Measurements from ENCODE around the gene RHOBTB3. TPM values are rescaled to one million over a fixed set of nuclear protein-coding genes. Genes with fewer than 3 reads are reported as not detected.
A peak's percentile ranks its signal among the peaks of the same experiment; 100 is the strongest.

The RHOBTB3 gene
- total RNA-seq, 1 donor, result 314 TPM

DNA sequence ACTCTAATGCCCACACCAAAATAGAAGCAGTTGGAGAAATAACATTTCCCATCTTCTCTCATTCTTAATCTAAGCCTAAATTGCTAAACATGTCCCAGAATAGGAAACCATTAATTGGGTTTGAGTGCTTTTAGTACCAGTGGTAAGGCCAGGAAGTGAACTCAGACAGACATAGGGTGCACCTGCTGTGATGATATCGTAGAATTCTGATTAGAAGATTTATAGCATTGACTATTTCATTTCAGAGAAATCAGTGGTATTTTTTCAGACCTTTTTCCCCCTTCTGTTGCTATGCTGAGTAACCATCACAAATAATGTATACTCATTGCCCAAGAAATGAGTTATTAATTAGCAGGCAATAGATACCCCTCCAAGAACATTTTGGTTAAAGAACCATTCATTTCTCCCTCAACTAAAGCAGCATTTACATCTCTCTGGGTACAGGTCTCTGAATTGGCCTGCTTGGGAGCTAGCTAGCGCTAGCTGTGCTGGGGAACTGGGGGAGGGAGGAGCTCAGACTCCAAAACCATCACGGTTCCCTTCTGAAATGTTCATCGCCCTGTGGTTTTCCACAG, 84.1 kb downstream of the RHOBTB3 start:
- no peak overlapping the region for H3K27ac ChIP-seq (ENCODE audit: low read depth, low read length)
- peaks cover 39% of the 10 kb centered on the region for H3K36me3 ChIP-seq (ENCODE audit: insufficient read depth, low read length)

DNA sequence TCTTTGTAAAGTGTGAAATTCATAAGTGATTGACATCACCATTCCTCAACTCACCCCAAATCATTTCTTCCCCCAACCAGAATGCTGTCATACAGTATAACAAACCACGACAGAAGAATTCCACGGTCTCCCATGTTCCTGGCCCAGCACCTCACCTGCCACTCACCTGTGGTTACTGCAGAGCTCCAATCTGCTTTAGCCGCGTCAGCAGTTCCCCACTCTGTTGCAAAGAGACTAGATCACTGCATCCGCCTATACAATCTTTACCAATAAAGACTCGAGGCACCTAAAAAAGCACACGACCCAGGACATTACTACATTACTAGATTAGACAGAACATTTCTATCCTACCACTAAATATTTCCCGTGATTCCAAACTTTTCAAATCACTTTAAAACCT, 85.2 kb downstream of the RHOBTB3 start:
- H3K36me3 ChIP-seq (ENCODE audit: insufficient read depth, low read length), result peaks cover 39% of the 10 kb centered on the region
- H3K4me2 ChIP-seq (ENCODE audit: insufficient read depth, low read length), result no peak overlapping the region
- no peak for DNase-seq (ENCODE audit: insufficient read length, low spot score, missing footprints)
- TF ChIP-seq, protein P1, sequence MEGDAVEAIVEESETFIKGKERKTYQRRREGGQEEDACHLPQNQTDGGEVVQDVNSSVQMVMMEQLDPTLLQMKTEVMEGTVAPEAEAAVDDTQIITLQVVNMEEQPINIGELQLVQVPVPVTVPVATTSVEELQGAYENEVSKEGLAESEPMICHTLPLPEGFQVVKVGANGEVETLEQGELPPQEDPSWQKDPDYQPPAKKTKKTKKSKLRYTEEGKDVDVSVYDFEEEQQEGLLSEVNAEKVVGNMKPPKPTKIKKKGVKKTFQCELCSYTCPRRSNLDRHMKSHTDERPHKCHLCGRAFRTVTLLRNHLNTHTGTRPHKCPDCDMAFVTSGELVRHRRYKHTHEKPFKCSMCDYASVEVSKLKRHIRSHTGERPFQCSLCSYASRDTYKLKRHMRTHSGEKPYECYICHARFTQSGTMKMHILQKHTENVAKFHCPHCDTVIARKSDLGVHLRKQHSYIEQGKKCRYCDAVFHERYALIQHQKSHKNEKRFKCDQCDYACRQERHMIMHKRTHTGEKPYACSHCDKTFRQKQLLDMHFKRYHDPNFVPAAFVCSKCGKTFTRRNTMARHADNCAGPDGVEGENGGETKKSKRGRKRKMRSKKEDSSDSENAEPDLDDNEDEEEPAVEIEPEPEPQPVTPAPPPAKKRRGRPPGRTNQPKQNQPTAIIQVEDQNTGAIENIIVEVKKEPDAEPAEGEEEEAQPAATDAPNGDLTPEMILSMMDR (IDR thresholded peaks at IDR 0.05; ENCODE audit: extremely low read depth, low read depth, low read length), result no peak
- H2AFZ ChIP-seq (ENCODE audit: low read length), result no peak overlapping the region
- H3K4me3 ChIP-seq (ENCODE audit: insufficient read depth, low read length), result no peak overlapping the region
- H3K79me2 ChIP-seq (ENCODE audit: insufficient read depth, low read length), result peaks cover 63% of the 10 kb centered on the region
- H3K27ac ChIP-seq (ENCODE audit: low read depth, low read length), result peak overlapping the region; percentile 61
- H3K27me3 ChIP-seq (ENCODE audit: insufficient read depth, low read length), result no peaks in the 10 kb centered on the region
- H4K20me1 ChIP-seq (ENCODE audit: insufficient read depth, low read length), result peaks cover 22% of the 10 kb centered on the region
- H3K9me3 ChIP-seq (ENCODE audit: low read depth, low read length), result no peaks in the 10 kb centered on the region
- peaks cover 39% of the 10 kb centered on the region for H3K4me1 ChIP-seq (ENCODE audit: insufficient read depth, low read length)

More for the DNA sequence above, 84.1 kb downstream of the RHOBTB3 start:
- TF ChIP-seq, protein P1 (IDR thresholded peaks at IDR 0.05; ENCODE audit: extremely low read depth, low read depth, low read length), result no peak
- Histone ChIP-seq H4K20me1 (ENCODE audit: insufficient read depth, low read length) (peaks cover 22% of the 10 kb centered on the region), H3K79me2 (ENCODE audit: insufficient read depth, low read length) (peaks cover 52% of the 10 kb centered on the region), H2AFZ (ENCODE audit: low read length) (no peak overlapping the region), H3K4me1 (ENCODE audit: insufficient read depth, low read length) (peaks cover 42% of the 10 kb centered on the region), H3K9me3 (ENCODE audit: low read depth, low read length) (no peaks in the 10 kb centered on the region), H3K4me3 (ENCODE audit: insufficient read depth, low read length) (no peak overlapping the region), H3K27me3 (ENCODE audit: insufficient read depth, low read length) (no peaks in the 10 kb centered on the region), H3K4me2 (ENCODE audit: insufficient read depth, low read length) (no peak overlapping the region)
- DNase-seq (ENCODE audit: insufficient read length, low spot score, missing footprints), result no peak

GRCh38 chr5:95816776-95817175, 85.6 kb downstream of the RHOBTB3 start:
- H2AFZ ChIP-seq (ENCODE audit: low read length), result no peak overlapping the region
- TF ChIP-seq, protein P1 (IDR thresholded peaks at IDR 0.05; ENCODE audit: extremely low read depth, low read depth, low read length), result no peak
- no peaks in the 10 kb centered on the region for H3K27me3 ChIP-seq (ENCODE audit: insufficient read depth, low read length)
- no peaks in the 10 kb centered on the region for H3K9me3 ChIP-seq (ENCODE audit: low read depth, low read length)
- H3K36me3 ChIP-seq (ENCODE audit: insufficient read depth, low read length), result peaks cover 39% of the 10 kb centered on the region
- peaks cover 44% of the 10 kb centered on the region for H3K4me1 ChIP-seq (ENCODE audit: insufficient read depth, low read length)
- peaks cover 68% of the 10 kb centered on the region for H3K79me2 ChIP-seq (ENCODE audit: insufficient read depth, low read length)
- no peak for DNase-seq (ENCODE audit: insufficient read length, low spot score, missing footprints)
- peaks cover 25% of the 10 kb centered on the region for H4K20me1 ChIP-seq (ENCODE audit: insufficient read depth, low read length)
- H3K27ac ChIP-seq (ENCODE audit: low read depth, low read length), result peak overlapping the region; percentile 61
- H3K4me3 ChIP-seq (ENCODE audit: insufficient read depth, low read length), result no peak overlapping the region
- H3K4me2 ChIP-seq (ENCODE audit: insufficient read depth, low read length), result no peak overlapping the region

DNA sequence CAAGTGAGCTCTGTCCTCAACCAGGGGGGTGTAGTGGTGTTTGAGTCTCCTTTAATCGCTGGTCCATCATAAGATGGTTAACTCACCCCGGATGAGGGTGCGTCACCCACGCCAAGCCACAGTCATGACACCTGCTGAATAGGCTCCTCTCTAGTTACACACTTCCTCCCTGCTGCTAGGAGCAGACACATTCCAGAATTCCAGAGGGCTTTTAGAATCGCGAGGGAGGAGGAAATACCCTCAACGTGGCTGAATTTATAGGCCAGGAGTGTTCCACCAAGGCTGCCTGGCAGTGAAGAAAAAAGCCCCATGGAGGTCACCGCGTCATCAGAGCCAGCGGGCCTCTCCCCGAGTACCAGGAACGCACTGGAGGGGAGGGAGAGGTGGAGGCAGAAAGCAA, 86.3 kb downstream of the RHOBTB3 start:
- H3K9me3 ChIP-seq (ENCODE audit: low read depth, low read length), result no peaks in the 10 kb centered on the region
- peaks cover 42% of the 10 kb centered on the region for H3K4me1 ChIP-seq (ENCODE audit: insufficient read depth, low read length)
- DNase-seq (ENCODE audit: insufficient read length, low spot score, missing footprints), result peak; percentile 90
- H3K79me2 ChIP-seq (ENCODE audit: insufficient read depth, low read length), result peaks cover 74% of the 10 kb centered on the region
- H3K36me3 ChIP-seq (ENCODE audit: insufficient read depth, low read length), result peaks cover 36% of the 10 kb centered on the region
- TF ChIP-seq, protein P1 (IDR thresholded peaks at IDR 0.05; ENCODE audit: extremely low read depth, low read depth, low read length), result no peak
- peak overlapping the region; percentile 73 for H3K4me2 ChIP-seq (ENCODE audit: insufficient read depth, low read length)
- no peak overlapping the region for H2AFZ ChIP-seq (ENCODE audit: low read length)
- H4K20me1 ChIP-seq (ENCODE audit: insufficient read depth, low read length), result peaks cover 27% of the 10 kb centered on the region
- H3K4me3 ChIP-seq (ENCODE audit: insufficient read depth, low read length), result peak overlapping the region; percentile 29
- H3K27ac ChIP-seq (ENCODE audit: low read depth, low read length), result peak overlapping the region; percentile 61
- H3K27me3 ChIP-seq (ENCODE audit: insufficient read depth, low read length), result no peaks in the 10 kb centered on the region

Data from osteoblast (primary cell).